GM23338 (cell line): ENCODE data around the gene AKNAD1. TPM values are rescaled to one million over a fixed set of nuclear protein-coding genes. Genes with fewer than 3 reads are reported as not detected.

Experiments used
- polyA plus RNA-seq: library from polyadenylated mRNA; unstranded; fragments of >200 nt; fragmentation: Nextera tagmentation; extraction: Ambion mirVana; gene quantifications from 2 replicates; pipeline ENCODE4 v1.2.1, GENCODE V29; 2016
- total RNA-seq: library from RNA; depleted of rRNA; stranded (reverse); fragments of >200 nt; shearing (Covaris generic); gene quantifications from 2 replicates; pipeline ENCODE4 v1.2.3, GENCODE V29; 2014; rRNA removed

AKNAD1 gene
- total and polyA plus RNA-seq, 2 experiments from 2014 or later = not detected

Other genes with a start within 250 kb of the AKNAD1 start
- 7.0 and 9.7 TPM in 2 replicates for gene HENMT1, start 196.0 kb downstream of the AKNAD1 start, total RNA-seq
- gene HENMT1, start 196.0 kb downstream of the AKNAD1 start, polyA plus RNA-seq = 4.2 and 4.7 TPM in 2 replicates
- 32.3 and 40.5 TPM in 2 replicates for gene PRPF38B, start 164.8 kb downstream of the AKNAD1 start, total RNA-seq
- 74.2 and 86.4 TPM in 2 replicates for gene PRPF38B, start 164.8 kb downstream of the AKNAD1 start, polyA plus RNA-seq
- gene FNDC7, start 144.2 kb downstream of the AKNAD1 start, total RNA-seq = 0.28 TPM in 1 of 2 replicates, not detected in the other
- gene FNDC7, start 144.2 kb downstream of the AKNAD1 start, polyA plus RNA-seq = 0.06 TPM in 1 of 2 replicates, not detected in the other
- 34.0 and 37.4 TPM in 2 replicates for gene STXBP3, start 110.4 kb downstream of the AKNAD1 start, total RNA-seq
- 24.5 and 28.5 TPM in 2 replicates for gene STXBP3, start 110.4 kb downstream of the AKNAD1 start, polyA plus RNA-seq
- gene GPSM2, start 19.9 kb upstream of the AKNAD1 start, total RNA-seq = 11.2 and 14.1 TPM in 2 replicates
- gene GPSM2, start 19.9 kb upstream of the AKNAD1 start, polyA plus RNA-seq = 5.5 and 9.8 TPM in 2 replicates
- 16.6 and 22.6 TPM in 2 replicates for gene CLCC1, start 106.4 kb upstream of the AKNAD1 start, total RNA-seq
- gene CLCC1, start 106.4 kb upstream of the AKNAD1 start, polyA plus RNA-seq = 13.8 and 18.4 TPM in 2 replicates
- 5.2 and 9.7 TPM in 2 replicates for gene WDR47, start 185.0 kb upstream of the AKNAD1 start, total RNA-seq
- 3.0 and 3.9 TPM in 2 replicates for gene WDR47, start 185.0 kb upstream of the AKNAD1 start, polyA plus RNA-seq
- gene TAF13, start 218.9 kb upstream of the AKNAD1 start, total RNA-seq = 55.8 and 72.4 TPM in 2 replicates
- 43.7 and 49.4 TPM in 2 replicates for gene TAF13, start 218.9 kb upstream of the AKNAD1 start, polyA plus RNA-seq
- gene TMEM167B, start 233.7 kb upstream of the AKNAD1 start, total RNA-seq = 10.7 and 16.0 TPM in 2 replicates
- gene TMEM167B, start 233.7 kb upstream of the AKNAD1 start, polyA plus RNA-seq = 8.2 and 9.8 TPM in 2 replicates